Measurements from ENCODE around the gene MOGAT1.
"Not testable (repeated sequence)": the region's sequence is repeated elsewhere in the genome, so short reads cannot be mapped to it uniquely, and the experiment has no call there.

MOGAT1 gene

GRCh38 chr2:222711315-222711940 lies 40.0 kb downstream of the MOGAT1 start:
- DNase-seq, result no peak

- DNase-seq, result no peak
Observed at GRCh38 chr2:222713002-222713401, 41.5 kb downstream of the MOGAT1 start.

- no peak for DNase-seq
Observed at GRCh38 chr2:222714361-222715241, 43.1 kb downstream of the MOGAT1 start.

- DNase-seq, result no peak
Observed at GRCh38 chr2:222715742-222716141, 44.3 kb downstream of the MOGAT1 start.

- DNase-seq, result not testable (repeated sequence)
Observed at GRCh38 chr2:222719787-222720186, 48.3 kb downstream of the MOGAT1 start.

- not testable (repeated sequence) for DNase-seq
Observed at GRCh38 chr2:222721597-222721996, 50.1 kb downstream of the MOGAT1 start.

- no peak for DNase-seq
Observed at GRCh38 chr2:222722327-222722946, 51.0 kb downstream of the MOGAT1 start.

GRCh38 chr2:222724208-222724607 lies 52.8 kb downstream of the MOGAT1 start:
- no peak for DNase-seq

GRCh38 chr2:222728621-222729020 lies 57.2 kb downstream of the MOGAT1 start:
- no peak for DNase-seq

GRCh38 chr2:222730366-222730999 lies 59.0 kb downstream of the MOGAT1 start:
- no peak for DNase-seq

- no peak for DNase-seq
Observed at GRCh38 chr2:222731201-222731621, 59.8 kb downstream of the MOGAT1 start.

- DNase-seq, result no peak
Observed at GRCh38 chr2:222732489-222733178, 61.2 kb downstream of the MOGAT1 start.

GRCh38 chr2:222733470-222733845 lies 62.0 kb downstream of the MOGAT1 start:
- no peak for DNase-seq

- no peak for DNase-seq
Observed at GRCh38 chr2:222733846-222734702, 62.6 kb downstream of the MOGAT1 start.

- no peak for DNase-seq
Observed at GRCh38 chr2:222734703-222735014, 63.2 kb downstream of the MOGAT1 start.

- DNase-seq, result no peak
Observed at GRCh38 chr2:222736301-222736700, 64.8 kb downstream of the MOGAT1 start.

- DNase-seq, result no peak
Observed at GRCh38 chr2:222736924-222737323, 65.5 kb downstream of the MOGAT1 start.

- no peak for DNase-seq
Observed at GRCh38 chr2:222738312-222738711, 66.9 kb downstream of the MOGAT1 start.

- no peak for DNase-seq
Observed at GRCh38 chr2:222738809-222739208, 67.4 kb downstream of the MOGAT1 start.

GRCh38 chr2:222739939-222740338 lies 68.5 kb downstream of the MOGAT1 start:
- DNase-seq, result no peak

- DNase-seq, result no peak
Observed at GRCh38 chr2:222743251-222743812, 71.9 kb downstream of the MOGAT1 start.

All from activated CD4-positive, CD25-positive, alpha-beta regulatory T cell treated with anti-CD3 and anti-CD28 coated beads, Interleukin-2, amount 50 U/mL, for 72 hours (primary cell).